A172 (cell line): Measurements from ENCODE around the gene CD300A. TPM values are rescaled to one million over a fixed set of nuclear protein-coding genes. Genes with fewer than 3 reads are reported as not detected.

Experiments
- DNase-seq: peaks from one replicate; pipeline ENCODE4 v3.0.0-alpha.2; 2015; ENCODE audit warnings: low spot score
- total RNA-seq: library from RNA; depleted of rRNA; stranded (reverse); fragments of >200 nt; shearing (Covaris generic); gene quantifications from 2 replicates; pipeline ENCODE4 v1.2.3, GENCODE V29; 2014; rRNA removed

The CD300A gene
- not detected in 2 replicates for total RNA-seq

GRCh38 chr17:74466111-74466827 is at the start of gene CD300A:
Gene CD300A, plus strand, starts transcription at chr17:74466634. Its CDS starts 70 bp downstream, at chr17:74466704.
- no peak for DNase-seq

DNA sequence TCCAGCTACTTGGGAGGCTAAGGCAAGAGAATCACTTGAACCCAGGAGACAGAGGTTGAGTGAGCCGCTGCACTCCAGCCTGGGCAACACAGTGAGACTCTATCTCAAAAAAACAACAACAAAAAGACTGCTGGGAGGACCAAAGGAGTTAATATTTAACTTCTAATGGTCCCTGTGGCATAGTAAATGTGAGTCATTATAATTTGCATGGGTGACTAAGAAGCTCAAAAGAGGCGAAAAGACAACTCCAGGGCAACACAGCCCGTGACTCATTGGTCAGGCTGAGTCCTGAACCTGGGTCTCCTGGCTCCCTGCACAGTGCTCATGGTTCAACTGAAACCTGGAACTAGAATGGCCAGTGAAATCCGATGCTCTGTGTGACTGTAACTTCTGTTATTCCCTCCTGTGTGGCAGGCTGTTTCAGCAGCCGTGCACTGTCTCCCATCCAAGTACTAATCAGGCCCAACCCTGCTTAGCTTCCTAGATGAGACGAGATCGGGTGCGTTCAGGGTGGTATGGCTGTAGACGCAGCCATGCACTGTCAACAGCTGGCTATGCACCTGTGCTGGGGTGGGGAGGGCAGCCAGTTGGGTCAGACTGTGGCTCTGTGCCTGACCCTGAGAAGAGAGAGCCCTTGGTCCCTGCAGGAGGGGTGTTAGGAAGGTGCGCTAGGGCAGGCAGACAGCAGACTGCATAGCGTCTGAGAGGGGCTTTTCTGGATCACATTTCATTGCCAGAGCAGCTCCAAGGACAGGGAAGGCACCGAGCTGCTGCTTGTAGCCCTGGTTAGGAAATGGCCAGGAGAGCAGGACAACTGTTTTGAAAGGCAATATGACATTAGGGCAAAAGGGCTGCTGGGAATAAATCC is 49.0 kb upstream of the CD300A start:
- peak; percentile 82 for DNase-seq

DNA sequence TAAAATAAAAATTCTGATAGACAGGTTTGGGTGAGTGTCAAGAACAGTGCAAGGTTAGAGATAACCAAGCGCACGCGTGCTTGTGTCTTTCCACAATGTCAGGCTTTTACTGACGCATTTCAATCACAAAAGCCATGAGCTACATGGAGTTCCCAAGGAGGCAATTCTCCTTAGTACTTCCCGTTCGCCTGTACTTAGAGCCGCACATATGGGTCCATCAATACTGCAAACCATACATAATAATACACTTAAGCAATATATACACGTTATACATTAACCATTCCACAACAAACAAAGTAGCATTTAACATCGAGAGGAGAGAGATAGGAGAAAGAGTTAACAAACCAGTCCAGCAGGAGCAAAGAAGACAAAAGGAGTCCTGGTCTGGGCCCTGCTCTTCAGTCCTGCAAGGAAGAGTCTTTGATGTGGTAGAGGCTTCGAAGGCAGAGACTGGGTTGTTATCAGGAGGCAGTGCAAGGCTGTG is 46.5 kb upstream of the CD300A start:
- no peak for DNase-seq

DNA sequence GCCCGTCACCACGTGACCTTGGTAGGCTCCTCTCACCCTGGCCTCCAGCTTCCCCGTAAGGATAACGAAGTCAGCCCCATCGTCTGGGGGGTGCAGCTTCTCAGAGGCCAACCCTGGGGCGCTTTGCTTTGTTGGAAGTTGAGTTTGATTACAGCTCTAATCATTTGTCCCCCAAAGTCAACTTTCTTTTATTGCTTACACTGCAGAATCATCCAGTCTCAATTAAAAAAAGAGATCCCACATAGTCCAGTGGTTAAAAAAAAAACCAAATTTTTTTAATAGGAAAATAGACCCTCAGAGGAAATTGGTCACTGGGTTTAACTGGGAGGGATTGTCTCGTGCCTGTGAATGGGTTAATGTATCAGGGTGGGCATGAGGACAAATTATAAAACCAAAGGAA is 42.3 kb upstream of the CD300A start:
- DNase-seq = no peak

DNA sequence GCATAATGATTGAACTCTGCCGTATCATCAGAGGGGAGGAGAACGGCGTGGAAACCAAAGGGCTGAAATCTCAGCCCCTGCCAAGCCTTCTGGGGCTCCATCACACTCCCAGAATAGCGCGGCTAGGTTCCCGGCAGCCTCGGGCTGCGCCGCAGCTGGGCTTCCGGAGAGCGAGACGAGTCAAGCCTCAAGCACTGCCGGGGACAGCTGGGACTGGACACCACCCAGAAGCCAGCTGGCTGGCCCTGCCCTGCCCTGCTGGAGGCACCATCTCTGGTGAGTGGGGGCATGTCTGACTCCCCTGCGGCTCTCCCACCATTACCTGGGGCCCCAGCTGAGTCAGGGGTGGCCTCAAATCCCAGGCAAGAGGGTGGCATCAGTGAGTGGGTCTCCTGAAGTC is 41.8 kb upstream of the CD300A start:
- no peak for DNase-seq

DNA sequence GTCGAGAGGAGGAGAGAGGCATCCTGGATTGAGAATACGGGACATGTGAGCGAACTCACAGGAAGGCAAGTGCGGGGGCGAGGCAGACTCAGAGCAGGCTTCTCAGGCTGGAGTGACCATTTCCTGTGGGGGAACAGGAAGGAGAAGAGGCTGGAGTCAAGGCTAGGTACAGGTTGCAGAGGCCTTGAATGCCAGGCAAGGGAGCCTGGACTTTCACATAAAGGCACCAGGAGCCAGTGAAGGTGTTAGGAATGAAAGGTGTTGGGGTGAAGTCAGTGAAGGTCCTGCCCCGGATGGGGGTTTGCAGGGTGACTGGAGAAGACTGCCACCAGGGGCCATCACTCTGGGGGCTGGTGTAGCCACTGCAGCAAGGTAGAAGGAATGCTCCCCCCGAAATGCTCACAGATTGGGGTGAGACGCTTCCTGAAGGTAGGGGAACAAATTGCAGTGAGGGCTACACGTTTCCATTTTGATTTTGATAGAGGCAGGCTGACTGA is 39.8 kb upstream of the CD300A start:
- DNase-seq = no peak

DNA sequence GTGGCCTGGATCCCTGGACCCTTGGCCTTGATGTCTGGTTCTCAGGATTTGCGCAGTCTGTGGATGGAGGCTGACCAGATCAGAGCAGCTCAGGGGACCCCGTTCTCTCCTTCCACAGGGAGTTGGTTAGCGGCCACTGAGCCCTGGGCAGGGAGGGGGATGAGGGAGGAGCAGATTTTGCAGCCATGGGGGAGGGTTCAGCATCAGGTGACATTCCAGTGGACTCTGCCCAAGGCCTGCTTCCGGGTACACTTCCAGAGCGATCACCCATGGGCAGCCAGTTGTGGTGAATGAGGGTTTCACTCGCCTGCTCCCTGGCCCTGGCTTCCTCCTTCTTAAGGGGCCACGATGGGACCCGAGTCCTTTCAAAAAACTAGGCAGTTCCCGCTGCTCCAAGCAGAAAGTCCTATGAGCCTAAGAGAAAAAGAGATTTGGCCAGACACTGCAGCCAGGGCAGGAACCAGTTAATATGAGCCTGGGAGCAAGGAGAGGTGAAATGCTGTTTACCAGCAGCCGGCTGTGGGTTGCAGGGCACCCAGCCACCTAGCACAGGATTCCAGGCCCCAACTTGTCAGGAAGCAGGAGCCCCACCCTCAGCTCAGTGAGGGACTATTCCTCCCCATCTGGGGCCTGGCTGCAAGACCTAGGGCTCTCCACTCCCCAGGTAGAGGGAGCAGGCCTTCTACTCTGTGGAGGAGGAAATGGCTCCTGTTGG is 39.2 kb upstream of the CD300A start:
- DNase-seq = no peak

GRCh38 chr17:74427763-74428153 is 38.7 kb upstream of the CD300A start:
- DNase-seq = no peak

GRCh38 chr17:74429604-74430384 is 36.6 kb upstream of the CD300A start:
- DNase-seq = no peak

- no peak for DNase-seq
These were observed 36.1 kb upstream of the CD300A start for GRCh38 chr17:74430385-74430705.

- peak; percentile 85 for DNase-seq
These were observed 35.5 kb upstream of the CD300A start for GRCh38 chr17:74430706-74431567.

DNA sequence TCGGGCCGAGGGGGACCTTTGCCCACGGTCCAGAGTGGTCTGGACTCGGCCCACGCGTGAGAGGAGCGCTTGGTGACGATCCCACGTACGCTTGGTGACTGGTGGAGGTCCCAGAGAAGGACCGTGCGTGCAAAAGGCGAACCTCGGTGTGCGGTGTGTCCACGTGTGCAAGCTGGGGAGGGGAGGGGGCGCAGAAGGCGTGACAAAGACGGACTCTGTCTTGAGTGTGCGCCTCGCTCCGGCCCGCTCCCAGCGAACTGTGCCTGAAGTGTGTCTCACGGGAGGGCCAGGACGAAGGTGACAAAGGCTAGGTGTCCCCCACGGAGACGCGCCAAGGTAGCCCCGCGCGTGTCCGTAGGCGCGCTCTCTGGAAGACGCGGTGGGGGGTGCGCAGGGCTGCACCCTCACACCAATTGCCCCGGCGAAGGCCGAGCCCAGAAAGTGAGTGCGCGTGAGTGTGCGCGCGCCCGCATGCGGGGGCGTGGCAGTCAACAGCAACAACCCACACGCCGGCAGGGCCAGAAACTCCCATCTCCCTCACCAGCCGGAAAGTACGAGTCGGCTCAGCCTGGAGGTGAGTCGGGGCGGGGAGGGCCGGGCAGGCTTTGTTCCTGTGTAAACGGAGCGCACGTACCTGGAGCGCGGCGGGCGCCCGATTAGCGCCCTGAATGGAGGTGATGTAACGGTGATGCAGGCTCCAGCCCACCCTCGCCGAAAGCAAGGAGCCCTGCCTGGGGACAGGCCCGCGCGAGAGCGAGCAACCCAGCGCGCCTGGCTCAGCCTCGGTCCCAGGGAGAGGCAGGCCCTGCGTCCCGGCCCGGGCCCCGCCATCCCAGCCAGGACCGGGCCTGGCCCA is 34.6 kb upstream of the CD300A start, which contains the start of gene GPRC5C:
TSS of gene GPRC5C (plus strand) at position 521 of the 856 bp plus-strand sequence. CDS start 7,689 bp downstream, outside the sequence.
- no peak for DNase-seq

GRCh38 chr17:74432424-74432690 is 34.1 kb upstream of the CD300A start:
- no peak for DNase-seq

GRCh38 chr17:74432766-74433391 is 33.6 kb upstream of the CD300A start:
- DNase-seq = no peak

DNA sequence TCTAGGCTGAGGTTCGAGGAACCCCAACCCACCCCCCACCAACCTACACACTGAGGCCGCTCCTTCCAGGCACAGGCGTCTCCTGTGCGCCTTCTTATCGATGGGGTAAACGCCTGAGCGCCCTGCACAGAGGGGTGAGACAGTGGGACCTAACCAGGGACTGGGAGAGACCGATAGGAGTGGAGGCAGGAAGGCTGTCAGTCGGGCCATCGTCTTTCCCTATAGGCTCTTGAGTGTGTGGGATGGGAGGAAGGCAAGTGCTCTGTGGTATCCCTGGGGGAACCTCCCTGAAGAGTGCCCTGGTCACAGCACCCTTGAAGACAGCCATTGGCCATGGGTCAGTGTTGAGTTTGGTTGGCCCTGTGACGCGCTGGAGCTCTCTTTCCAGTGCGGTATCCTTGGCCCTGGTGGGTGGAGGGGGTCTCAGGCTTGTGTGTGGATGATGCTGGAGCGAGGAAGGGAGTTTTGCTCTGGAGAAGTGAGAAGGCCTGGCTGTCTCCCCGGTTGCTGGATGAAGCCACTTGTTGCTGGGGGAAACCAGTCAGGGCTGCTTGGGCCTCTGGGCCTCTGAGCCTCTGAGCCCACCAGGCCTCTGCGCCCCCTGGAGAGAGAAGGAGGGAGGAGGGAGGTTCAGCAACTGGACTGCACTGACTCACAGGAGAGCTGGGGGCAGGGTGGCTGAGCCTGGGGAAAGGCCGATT is 32.9 kb upstream of the CD300A start:
- no peak for DNase-seq

DNA sequence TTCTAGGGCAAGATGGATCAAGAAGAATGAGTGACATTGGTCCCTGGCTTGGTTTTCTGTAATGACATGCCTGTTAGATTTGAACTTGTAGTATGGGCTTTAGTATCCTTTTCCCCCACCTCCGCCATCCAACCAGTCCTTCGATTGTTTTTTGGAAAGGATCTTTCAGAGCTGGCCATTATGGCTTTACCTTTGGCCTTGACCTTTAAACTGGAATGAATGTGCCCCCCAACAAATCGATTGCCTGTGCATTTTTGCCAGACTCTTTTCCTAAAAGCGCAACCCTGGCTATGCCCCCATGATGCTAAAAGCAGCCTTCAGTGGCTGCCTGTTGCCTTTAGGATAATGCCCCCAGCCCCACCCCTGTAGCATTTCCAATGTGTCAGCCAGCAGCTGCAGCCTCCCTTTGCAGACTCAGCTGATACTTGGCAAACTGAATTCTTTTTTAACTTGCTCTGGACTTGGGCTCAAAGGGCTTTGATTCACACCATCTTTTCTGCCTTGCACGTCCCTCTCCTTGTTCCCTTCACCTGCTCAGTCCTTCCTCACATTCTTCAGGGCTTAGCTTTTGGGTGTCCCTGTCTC is 30.6 kb upstream of the CD300A start:
- DNase-seq = no peak

- DNase-seq = no peak
These were observed 28.7 kb upstream of the CD300A start for GRCh38 chr17:74437702-74438101.
